ENCODE results near the gene FLNC. TPM values are rescaled to one million over a fixed set of nuclear protein-coding genes. Genes with fewer than 3 reads are reported as not detected.

Gene FLNC
- polyA plus RNA-seq, 1 of the 3 experiments (the other 2 are of a cell fraction), result 43.7 TPM

DNA sequence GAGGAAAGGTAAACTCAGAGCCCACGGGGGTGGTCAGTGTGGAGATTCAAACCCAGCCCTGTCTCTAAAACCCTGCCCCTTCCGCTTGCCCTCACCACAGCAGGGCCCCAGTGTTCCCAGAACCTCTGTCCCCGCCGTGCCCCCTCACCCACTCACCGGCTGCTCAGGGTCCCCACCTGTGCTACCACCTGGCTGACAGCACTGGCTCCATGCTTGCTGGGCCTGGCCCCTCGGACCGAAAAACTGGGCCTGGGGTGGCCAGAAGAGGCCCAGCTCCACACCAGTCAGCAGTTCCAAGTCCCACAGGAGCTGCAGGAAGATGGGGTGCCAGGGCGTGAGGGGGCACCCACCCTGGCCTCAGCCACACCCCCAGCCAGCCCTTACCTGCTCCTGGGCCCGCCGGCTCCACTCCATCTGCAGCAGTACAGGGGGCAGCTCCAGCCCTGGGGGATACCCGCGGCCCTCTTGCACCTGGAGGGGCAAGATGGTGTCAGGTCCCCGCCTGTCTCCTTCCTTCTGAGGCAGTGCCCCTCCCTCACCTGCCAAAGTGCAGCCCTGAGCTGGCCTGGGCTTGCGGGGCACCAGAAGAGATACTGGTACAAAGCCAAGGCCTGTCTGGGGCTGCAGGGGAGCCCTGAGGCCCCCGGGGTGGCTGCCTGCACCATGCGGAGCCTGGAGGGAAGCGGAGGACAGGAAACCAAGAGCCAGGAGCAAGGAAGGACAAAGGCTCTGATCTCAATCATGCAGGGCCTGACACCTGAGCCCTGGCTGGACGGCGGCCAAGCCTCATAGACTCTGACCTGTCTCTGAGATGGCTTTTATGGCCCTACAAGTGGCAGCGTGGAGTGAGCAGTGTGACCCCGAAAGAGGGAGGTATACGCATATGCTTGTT is 44.2 kb downstream of the FLNC start (continued):
- TF ChIP-seq POLR2AphosphoS5 (IDR thresholded peaks at IDR 0.05; ENCODE audit: low read depth, low read length) (no peak), GATA2 (CRISPR knock-in tag; IDR thresholded peaks at IDR 0.05) (no peak), RCOR1 (IDR thresholded peaks at IDR 0.05; ENCODE audit: low read length) (no peak), TAF1 (IDR thresholded peaks at IDR 0.05; ENCODE audit: borderline replicate concordance, low read depth, low read length) (no peak), FOSL2 (IDR thresholded peaks at IDR 0.05; ENCODE audit: borderline replicate concordance, low read depth) (no peak), ELF1 (IDR thresholded peaks at IDR 0.05) (no peak), EP300 (IDR thresholded peaks at IDR 0.05; ENCODE audit: borderline replicate concordance in 1 of 2, low read depth in 1 of 2, low read length in 1 of 2) (no peak), RXRA (IDR thresholded peaks at IDR 0.05; ENCODE audit: borderline replicate concordance, low read depth) (no peak), MEF2A (IDR thresholded peaks at IDR 0.05; ENCODE audit: borderline replicate concordance, low read depth) (no peak), EZH2phosphoT487 (IDR thresholded peaks at IDR 0.05; ENCODE audit: borderline replicate concordance, low read depth) (no peak), CHD2 (IDR thresholded peaks at IDR 0.05; ENCODE audit: low read length, partially characterized antibody) (no peak)
- TF ChIP-seq, protein P1, sequence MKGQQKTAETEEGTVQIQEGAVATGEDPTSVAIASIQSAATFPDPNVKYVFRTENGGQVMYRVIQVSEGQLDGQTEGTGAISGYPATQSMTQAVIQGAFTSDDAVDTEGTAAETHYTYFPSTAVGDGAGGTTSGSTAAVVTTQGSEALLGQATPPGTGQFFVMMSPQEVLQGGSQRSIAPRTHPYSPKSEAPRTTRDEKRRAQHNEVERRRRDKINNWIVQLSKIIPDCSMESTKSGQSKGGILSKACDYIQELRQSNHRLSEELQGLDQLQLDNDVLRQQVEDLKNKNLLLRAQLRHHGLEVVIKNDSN (IDR thresholded peaks at IDR 0.05; ENCODE audit: borderline replicate concordance, low read depth), result no peak

DNA sequence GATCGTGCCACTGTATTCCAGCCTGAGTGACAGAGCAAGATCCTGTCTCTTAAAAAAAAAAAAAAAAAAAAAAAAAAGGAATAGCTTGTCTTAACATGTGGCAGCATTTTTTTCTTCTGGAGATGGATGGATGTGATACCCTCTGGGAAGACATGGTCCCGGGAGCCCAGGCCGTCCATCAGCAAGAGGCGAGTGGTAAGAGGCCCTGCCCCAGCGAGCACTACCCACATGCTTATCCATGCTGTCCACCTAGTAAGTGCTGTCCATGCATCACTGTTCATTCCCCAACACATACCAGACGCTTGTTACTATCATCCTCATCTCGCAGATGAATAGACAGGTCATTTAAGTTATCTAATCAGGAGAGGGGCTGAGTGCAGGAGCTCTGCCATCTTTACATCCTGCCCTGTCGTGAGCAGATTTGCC is 45.3 kb downstream of the FLNC start:
- Histone ChIP-seq H3F3A (replicated peaks; ENCODE audit: insufficient read depth) (peaks cover 13% of the 10 kb centered on the region), H3K9me3 (no peaks in the 10 kb centered on the region), H3K4me2 (no peak overlapping the region), H3K9me2 (no peaks in the 10 kb centered on the region), H4K20me1 (ENCODE audit: insufficient read depth) (no peaks in the 10 kb centered on the region), H3K36me3 (replicated peaks in 1 of 2; ENCODE audit: control insufficient read depth in 1 of 2, insufficient read depth in 2 of 2, low read length in 1 of 2) (no peaks in the 10 kb centered on the region), H3K9ac (no peak overlapping the region), H2AFZ (ENCODE audit: low read depth) (no peak overlapping the region), H3K79me2 (ENCODE audit: insufficient read depth) (no peaks in the 10 kb centered on the region), H3K27me3 (ENCODE audit: insufficient read depth) (no peaks in the 10 kb centered on the region), H3K27ac (ENCODE audit: low read depth in 2 of 2, low read length in 1 of 2) (no peak overlapping the region), H3K4me1 (ENCODE audit: control insufficient read depth in 1 of 2, insufficient read depth in 2 of 2, low read depth in 1 of 2, low read length in 1 of 2) (peaks cover 0 to 24% of the 10 kb centered on the region in 2 experiments; a peak in 1 of 4 replicates), H3K4me3 (ENCODE audit: low read depth in 2 of 2, low read length in 1 of 2) (no peak overlapping the region)
- WGBS (ENCODE audit: low lambda C conversion rate), result 36% methylated on average over 8 of the region's 8 CpGs
- CTCF ChIA-PET, result interaction anchor here (0.8 to 12.3 kb wide), 12 partner anchors 5 to 448 kb away, joined by 3 to 181 read pairs (median 4); partner anchors contain the start of genes ATP6V1F, GARIN1A and METTL2B
- POLR2A ChIA-PET, result interaction anchor here (1.1 kb wide), 1 partner anchor 13 kb away, joined by 3 read pairs; the partner anchor contains the start of gene ATP6V1F
- DNase-seq, result peak; percentile 90
- no peak for TF ChIP-seq RXRA (IDR thresholded peaks at IDR 0.05; ENCODE audit: borderline replicate concordance, low read depth)
- TF ChIP-seq YY1 (IDR thresholded peaks at IDR 0.05; ENCODE audit: low read depth), result no peak
- peak; percentile 100 for TF ChIP-seq GATA2 (CRISPR knock-in tag; IDR thresholded peaks at IDR 0.05)
- TF ChIP-seq, protein P2, sequence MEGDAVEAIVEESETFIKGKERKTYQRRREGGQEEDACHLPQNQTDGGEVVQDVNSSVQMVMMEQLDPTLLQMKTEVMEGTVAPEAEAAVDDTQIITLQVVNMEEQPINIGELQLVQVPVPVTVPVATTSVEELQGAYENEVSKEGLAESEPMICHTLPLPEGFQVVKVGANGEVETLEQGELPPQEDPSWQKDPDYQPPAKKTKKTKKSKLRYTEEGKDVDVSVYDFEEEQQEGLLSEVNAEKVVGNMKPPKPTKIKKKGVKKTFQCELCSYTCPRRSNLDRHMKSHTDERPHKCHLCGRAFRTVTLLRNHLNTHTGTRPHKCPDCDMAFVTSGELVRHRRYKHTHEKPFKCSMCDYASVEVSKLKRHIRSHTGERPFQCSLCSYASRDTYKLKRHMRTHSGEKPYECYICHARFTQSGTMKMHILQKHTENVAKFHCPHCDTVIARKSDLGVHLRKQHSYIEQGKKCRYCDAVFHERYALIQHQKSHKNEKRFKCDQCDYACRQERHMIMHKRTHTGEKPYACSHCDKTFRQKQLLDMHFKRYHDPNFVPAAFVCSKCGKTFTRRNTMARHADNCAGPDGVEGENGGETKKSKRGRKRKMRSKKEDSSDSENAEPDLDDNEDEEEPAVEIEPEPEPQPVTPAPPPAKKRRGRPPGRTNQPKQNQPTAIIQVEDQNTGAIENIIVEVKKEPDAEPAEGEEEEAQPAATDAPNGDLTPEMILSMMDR (IDR thresholded peaks at IDR 0.05), result no peak
- no peak for TF ChIP-seq RFX5 (IDR thresholded peaks at IDR 0.05; ENCODE audit: low read length)
- TF ChIP-seq EP300 (IDR thresholded peaks at IDR 0.05; ENCODE audit: borderline replicate concordance in 1 of 2, low read depth in 1 of 2, low read length in 1 of 2), result peak in 1 of 2 experiments; percentile 90; a peak in 2 of 4 replicates
- no peak for TF ChIP-seq TAF1 (IDR thresholded peaks at IDR 0.05; ENCODE audit: borderline replicate concordance, low read depth, low read length)
- TF ChIP-seq, protein P3, sequence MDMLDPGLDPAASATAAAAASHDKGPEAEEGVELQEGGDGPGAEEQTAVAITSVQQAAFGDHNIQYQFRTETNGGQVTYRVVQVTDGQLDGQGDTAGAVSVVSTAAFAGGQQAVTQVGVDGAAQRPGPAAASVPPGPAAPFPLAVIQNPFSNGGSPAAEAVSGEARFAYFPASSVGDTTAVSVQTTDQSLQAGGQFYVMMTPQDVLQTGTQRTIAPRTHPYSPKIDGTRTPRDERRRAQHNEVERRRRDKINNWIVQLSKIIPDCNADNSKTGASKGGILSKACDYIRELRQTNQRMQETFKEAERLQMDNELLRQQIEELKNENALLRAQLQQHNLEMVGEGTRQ (IDR thresholded peaks at IDR 0.05; ENCODE audit: borderline replicate concordance, low read depth, low read length), result no peak
- TF ChIP-seq, protein P4, sequence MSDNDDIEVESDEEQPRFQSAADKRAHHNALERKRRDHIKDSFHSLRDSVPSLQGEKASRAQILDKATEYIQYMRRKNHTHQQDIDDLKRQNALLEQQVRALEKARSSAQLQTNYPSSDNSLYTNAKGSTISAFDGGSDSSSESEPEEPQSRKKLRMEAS (IDR thresholded peaks at IDR 0.05; ENCODE audit: low read depth), result no peak
- TF ChIP-seq, protein P5, sequence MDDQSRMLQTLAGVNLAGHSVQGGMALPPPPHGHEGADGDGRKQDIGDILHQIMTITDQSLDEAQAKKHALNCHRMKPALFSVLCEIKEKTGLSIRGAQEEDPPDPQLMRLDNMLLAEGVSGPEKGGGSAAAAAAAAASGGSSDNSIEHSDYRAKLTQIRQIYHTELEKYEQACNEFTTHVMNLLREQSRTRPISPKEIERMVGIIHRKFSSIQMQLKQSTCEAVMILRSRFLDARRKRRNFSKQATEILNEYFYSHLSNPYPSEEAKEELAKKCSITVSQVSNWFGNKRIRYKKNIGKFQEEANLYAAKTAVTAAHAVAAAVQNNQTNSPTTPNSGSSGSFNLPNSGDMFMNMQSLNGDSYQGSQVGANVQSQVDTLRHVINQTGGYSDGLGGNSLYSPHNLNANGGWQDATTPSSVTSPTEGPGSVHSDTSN (IDR thresholded peaks at IDR 0.05), result no peak
- TF ChIP-seq JUND (IDR thresholded peaks at IDR 0.05), result no peak
- TF ChIP-seq, protein P6, sequence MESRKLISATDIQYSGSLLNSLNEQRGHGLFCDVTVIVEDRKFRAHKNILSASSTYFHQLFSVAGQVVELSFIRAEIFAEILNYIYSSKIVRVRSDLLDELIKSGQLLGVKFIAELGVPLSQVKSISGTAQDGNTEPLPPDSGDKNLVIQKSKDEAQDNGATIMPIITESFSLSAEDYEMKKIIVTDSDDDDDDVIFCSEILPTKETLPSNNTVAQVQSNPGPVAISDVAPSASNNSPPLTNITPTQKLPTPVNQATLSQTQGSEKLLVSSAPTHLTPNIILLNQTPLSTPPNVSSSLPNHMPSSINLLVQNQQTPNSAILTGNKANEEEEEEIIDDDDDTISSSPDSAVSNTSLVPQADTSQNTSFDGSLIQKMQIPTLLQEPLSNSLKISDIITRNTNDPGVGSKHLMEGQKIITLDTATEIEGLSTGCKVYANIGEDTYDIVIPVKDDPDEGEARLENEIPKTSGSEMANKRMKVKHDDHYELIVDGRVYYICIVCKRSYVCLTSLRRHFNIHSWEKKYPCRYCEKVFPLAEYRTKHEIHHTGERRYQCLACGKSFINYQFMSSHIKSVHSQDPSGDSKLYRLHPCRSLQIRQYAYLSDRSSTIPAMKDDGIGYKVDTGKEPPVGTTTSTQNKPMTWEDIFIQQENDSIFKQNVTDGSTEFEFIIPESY (IDR thresholded peaks at IDR 0.05; ENCODE audit: borderline replicate concordance, low read depth), result no peak
- TF ChIP-seq, protein P1 (IDR thresholded peaks at IDR 0.05; ENCODE audit: borderline replicate concordance, low read depth), result no peak
- no peak for TF ChIP-seq FOSL2 (IDR thresholded peaks at IDR 0.05; ENCODE audit: borderline replicate concordance, low read depth)
- peak; percentile 85 for TF ChIP-seq CHD2 (IDR thresholded peaks at IDR 0.05; ENCODE audit: low read length, partially characterized antibody)
- no peak for TF ChIP-seq ELF1 (IDR thresholded peaks at IDR 0.05)

All from SK-N-SH (cell line).